HEK293 (cell line): ENCODE results near the gene PALM.

Experiments used
- CTCF ChIA-PET: fragments of 350-600 bp; formaldehyde crosslinking; extraction: SDS; loops from one replicate; lab custom pipeline; 2021; ENCODE audit warnings: antibody characterized with exemption; lab: Yijun Ruan, JAX
- POLR2A ChIA-PET: fragments of 300-600 bp; formaldehyde crosslinking; extraction: SDS; loops from one replicate; lab custom pipeline; 2020; ENCODE audit warnings: antibody characterized with exemption, inconsistent platforms; lab: Yijun Ruan, JAX
- H3K27ac ChIP-seq: fragments of 200-500 bp; sonication (Bioruptor generic); 2 replicates; pipeline ENCODE4 v1.5.1; 2014; ENCODE audit warnings: low read depth, low read length, control low read depth, inconsistent platforms; ENCODE audit errors: extremely low read depth
- H3K36me3 ChIP-seq, 2 experiments: fragments of 200-500 bp in 1 of 2; sonication (Bioruptor generic) in 1 of 2; 1 replicate in 1 of 2; 2 replicates in 1 of 2; pipeline ENCODE4 v1.5.1; 2014 to 2017; ENCODE audit warnings: inconsistent platforms in 2 of 2, low read length in 2 of 2; ENCODE audit not compliant: control insufficient read depth in 2 of 2, insufficient read depth in 1 of 2
- H3K4me1 ChIP-seq: fragments of 200-500 bp; sonication (Bioruptor generic); 2 replicates; pipeline ENCODE4 v1.5.1; 2014; ENCODE audit warnings: mild to moderate bottlenecking, low read length, inconsistent platforms; ENCODE audit not compliant: control insufficient read depth, insufficient read depth
- H3K4me3 ChIP-seq: 2 replicates; pipeline ENCODE4 v1.5.1; 2011; ENCODE audit warnings: low read depth, mild to moderate bottlenecking, control low read depth, low read length, moderate library complexity
- H3K9me3 ChIP-seq: fragments of 200-500 bp; sonication (Bioruptor generic); 2 replicates; pipeline ENCODE4 v1.5.1; 2014; ENCODE audit warnings: low read depth, low read length, inconsistent platforms; ENCODE audit not compliant: control insufficient read depth, insufficient read depth
- KLF10 ChIP-seq: fragments of 450-650 bp; IDR thresholded peaks from 2 replicates; pipeline ENCODE4 v1.5.1; 2018; ENCODE audit warnings: missing biosample characterization, mild to moderate bottlenecking, missing genetic modification characterization
- MEIS1 ChIP-seq: sonication (generic); formaldehyde crosslinking; IDR thresholded peaks from 2 replicates; pipeline ENCODE4 v1.8.1; 2022; ENCODE audit warnings: missing genetic modification reagents, mild to moderate bottlenecking, borderline replicate concordance
- SP2 ChIP-seq: fragments of 450-650 bp; formaldehyde crosslinking; IDR thresholded peaks from 2 replicates; pipeline ENCODE4 v1.5.1; 2016; ENCODE audit warnings: missing biosample characterization, missing genetic modification characterization
- ZBTB1 ChIP-seq: fragments of 450-650 bp; formaldehyde crosslinking; IDR thresholded peaks from 2 replicates; pipeline ENCODE4 v1.5.1; 2016; ENCODE audit warnings: missing biosample characterization, missing genetic modification characterization
- ZBTB8A ChIP-seq: fragments of 450-650 bp; formaldehyde crosslinking; IDR thresholded peaks from 2 replicates; pipeline ENCODE4 v1.5.1; 2016; ENCODE audit warnings: missing biosample characterization, missing genetic modification characterization
- ZEB2 ChIP-seq: fragments of 450-650 bp; formaldehyde crosslinking; IDR thresholded peaks from 2 replicates; pipeline ENCODE4 v1.5.1; 2016; ENCODE audit warnings: missing biosample characterization, missing genetic modification characterization
- ZNF112 ChIP-seq: fragments of 450-650 bp; formaldehyde crosslinking; IDR thresholded peaks from 2 replicates; pipeline ENCODE4 v1.5.0; 2017; ENCODE audit warnings: missing biosample characterization, missing genetic modification characterization
- ZNF184 ChIP-seq: fragments of 450-650 bp; IDR thresholded peaks from 2 replicates; pipeline ENCODE4 v1.5.1; 2018; ENCODE audit warnings: missing biosample characterization, mild to moderate bottlenecking, missing genetic modification characterization
- ZNF214 ChIP-seq: fragments of 450-650 bp; formaldehyde crosslinking; IDR thresholded peaks from 2 replicates; pipeline ENCODE4 v1.5.1; 2017; ENCODE audit warnings: missing biosample characterization, mild to moderate bottlenecking, missing genetic modification characterization, borderline replicate concordance
- ZNF335 ChIP-seq: fragments of 450-650 bp; formaldehyde crosslinking; conservative IDR thresholded peaks from 2 replicates; pipeline ENCODE4 v1.5.1; 2016; ENCODE audit warnings: missing biosample characterization, missing genetic modification characterization
- ZNF560 ChIP-seq: fragments of 450-650 bp; formaldehyde crosslinking; IDR thresholded peaks from 2 replicates; pipeline ENCODE4 v1.5.1; 2017; ENCODE audit warnings: missing biosample characterization, missing genetic modification characterization, borderline replicate concordance
- ZNF629 ChIP-seq: fragments of 450-650 bp; formaldehyde crosslinking; IDR thresholded peaks from 2 replicates; pipeline ENCODE4 v1.5.1; 2017; ENCODE audit warnings: missing biosample characterization, missing genetic modification characterization
- ZNF747 ChIP-seq: fragments of 450-650 bp; formaldehyde crosslinking; IDR thresholded peaks from 2 replicates; pipeline ENCODE4 v1.5.1; 2016; ENCODE audit warnings: missing biosample characterization, missing genetic modification characterization
- ZNF768 ChIP-seq: fragments of 450-650 bp; formaldehyde crosslinking; IDR thresholded peaks from 2 replicates; pipeline ENCODE4 v1.5.1; 2018; ENCODE audit warnings: missing biosample characterization, mild to moderate bottlenecking, missing genetic modification characterization
- ZNF776 ChIP-seq: fragments of 450-650 bp; formaldehyde crosslinking; IDR thresholded peaks from 2 replicates; pipeline ENCODE4 v1.5.0; 2017; ENCODE audit warnings: missing biosample characterization, missing genetic modification characterization, borderline replicate concordance
- ZNF830 ChIP-seq: fragments of 450-650 bp; IDR thresholded peaks from 2 replicates; pipeline ENCODE4 v1.5.0; 2018; ENCODE audit warnings: missing biosample characterization, missing genetic modification characterization, low read depth, mild to moderate bottlenecking, moderate library complexity
- ZXDB ChIP-seq: fragments of 450-650 bp; formaldehyde crosslinking; IDR thresholded peaks from 2 replicates; pipeline ENCODE4 v1.5.1; 2016; ENCODE audit warnings: missing biosample characterization, missing genetic modification characterization
- TF ChIP-seq, protein P1 (sequence below): fragments of 450-650 bp; formaldehyde crosslinking; optimal IDR thresholded peaks from 2 replicates; pipeline ENCODE3; 2016; ENCODE audit warnings: missing biosample characterization, mild to moderate bottlenecking, missing genetic modification characterization
- TF ChIP-seq, protein P2 (sequence below): fragments of 450-650 bp; formaldehyde crosslinking; IDR thresholded peaks from 2 replicates; pipeline ENCODE4 v1.5.1; 2016; ENCODE audit warnings: missing biosample characterization, missing genetic modification characterization
- TF ChIP-seq, protein P3 (sequence below): fragments of 450-650 bp; formaldehyde crosslinking; IDR thresholded peaks from 2 replicates; pipeline ENCODE4 v1.5.1; 2016; ENCODE audit warnings: missing biosample characterization, missing genetic modification characterization
- TF ChIP-seq, protein P4 (sequence below): fragments of 450-650 bp; formaldehyde crosslinking; IDR thresholded peaks from 2 replicates; pipeline ENCODE4 v1.5.1; 2016; ENCODE audit warnings: missing biosample characterization, missing genetic modification characterization
- TF ChIP-seq, protein P5 (sequence below): fragments of 450-650 bp; formaldehyde crosslinking; IDR thresholded peaks from 2 replicates; pipeline ENCODE4 v1.5.1; 2017; ENCODE audit warnings: missing biosample characterization, missing genetic modification characterization
- TF ChIP-seq, protein P6 (sequence below): fragments of 450-650 bp; formaldehyde crosslinking; IDR thresholded peaks from 2 replicates; pipeline ENCODE4 v1.5.1; 2016; ENCODE audit warnings: missing biosample characterization, missing genetic modification characterization
- TF ChIP-seq, protein P7 (sequence below): fragments of 450-650 bp; formaldehyde crosslinking; IDR thresholded peaks from 2 replicates; pipeline ENCODE4 v1.5.1; 2016; ENCODE audit warnings: missing biosample characterization, missing genetic modification characterization, borderline replicate concordance

PALM gene

DNA sequence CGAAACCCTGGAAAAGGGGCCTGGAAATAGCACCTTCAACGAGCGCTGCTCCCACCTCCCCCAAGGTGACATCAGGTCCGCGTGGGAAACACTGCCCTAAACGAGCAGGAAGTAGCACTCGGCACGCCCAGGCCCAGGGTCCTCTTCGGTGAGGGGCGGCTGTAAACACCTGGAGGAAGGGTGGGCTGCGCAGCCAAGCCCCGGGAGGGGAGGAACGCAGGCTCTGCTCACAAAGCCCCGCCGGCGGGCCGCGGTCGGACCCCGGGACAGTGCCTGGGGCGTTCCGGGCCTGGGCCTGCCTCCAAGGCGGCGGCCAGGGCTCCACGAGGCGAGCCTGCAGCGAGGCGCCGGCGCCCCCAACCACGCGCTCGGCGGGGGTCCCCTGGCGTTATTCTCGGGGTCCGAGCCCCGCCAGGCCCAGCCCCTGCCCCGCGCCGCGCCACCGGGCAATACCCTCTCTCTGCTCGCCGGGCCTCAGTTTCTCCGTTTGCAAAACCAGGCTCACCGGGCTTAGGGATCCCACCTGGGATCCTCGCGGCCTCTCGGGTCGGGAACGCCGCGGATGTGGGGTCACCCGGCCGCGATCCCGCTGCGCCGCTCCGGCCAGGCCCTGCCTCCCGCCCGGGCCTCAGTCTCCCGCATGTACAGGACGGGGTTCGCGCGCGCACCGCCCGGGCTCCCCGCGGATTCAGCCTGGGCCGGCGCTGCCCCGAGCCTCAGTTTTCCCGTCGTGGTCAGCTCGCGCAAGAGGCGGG is 46.4 kb upstream of the PALM start (continued):
- TF ChIP-seq ZNF768 (tag by site-specific recombination) (no peak), MEIS1 (CRISPR knock-in tag) (no peak), ZNF560 (tag by site-specific recombination) (no peak), ZNF776 (tag by site-specific recombination) (no peak), ZBTB1 (tag by site-specific recombination) (no peak), ZNF214 (no peak), ZNF747 (tag by site-specific recombination) (no peak), ZNF184 (tag by site-specific recombination) (no peak)
- TF ChIP-seq, protein P1, sequence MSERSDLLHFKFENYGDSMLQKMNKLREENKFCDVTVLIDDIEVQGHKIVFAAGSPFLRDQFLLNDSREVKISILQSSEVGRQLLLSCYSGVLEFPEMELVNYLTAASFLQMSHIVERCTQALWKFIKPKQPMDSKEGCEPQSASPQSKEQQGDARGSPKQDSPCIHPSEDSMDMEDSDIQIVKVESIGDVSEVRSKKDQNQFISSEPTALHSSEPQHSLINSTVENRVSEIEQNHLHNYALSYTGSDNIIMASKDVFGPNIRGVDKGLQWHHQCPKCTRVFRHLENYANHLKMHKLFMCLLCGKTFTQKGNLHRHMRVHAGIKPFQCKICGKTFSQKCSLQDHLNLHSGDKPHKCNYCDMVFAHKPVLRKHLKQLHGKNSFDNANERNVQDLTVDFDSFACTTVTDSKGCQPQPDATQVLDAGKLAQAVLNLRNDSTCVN (tag by site-specific recombination): peak; percentile 65
- TF ChIP-seq, protein P2, sequence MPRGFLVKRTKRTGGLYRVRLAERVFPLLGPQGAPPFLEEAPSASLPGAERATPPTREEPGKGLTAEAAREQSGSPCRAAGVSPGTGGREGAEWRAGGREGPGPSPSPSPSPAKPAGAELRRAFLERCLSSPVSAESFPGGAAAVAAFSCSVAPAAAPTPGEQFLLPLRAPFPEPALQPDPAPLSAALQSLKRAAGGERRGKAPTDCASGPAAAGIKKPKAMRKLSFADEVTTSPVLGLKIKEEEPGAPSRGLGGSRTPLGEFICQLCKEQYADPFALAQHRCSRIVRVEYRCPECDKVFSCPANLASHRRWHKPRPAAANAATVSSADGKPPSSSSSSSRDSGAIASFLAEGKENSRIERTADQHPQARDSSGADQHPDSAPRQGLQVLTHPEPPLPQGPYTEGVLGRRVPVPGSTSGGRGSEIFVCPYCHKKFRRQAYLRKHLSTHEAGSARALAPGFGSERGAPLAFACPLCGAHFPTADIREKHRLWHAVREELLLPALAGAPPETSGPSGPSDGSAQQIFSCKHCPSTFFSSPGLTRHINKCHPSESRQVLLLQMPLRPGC (tag by site-specific recombination): no peak
- TF ChIP-seq, protein P3, sequence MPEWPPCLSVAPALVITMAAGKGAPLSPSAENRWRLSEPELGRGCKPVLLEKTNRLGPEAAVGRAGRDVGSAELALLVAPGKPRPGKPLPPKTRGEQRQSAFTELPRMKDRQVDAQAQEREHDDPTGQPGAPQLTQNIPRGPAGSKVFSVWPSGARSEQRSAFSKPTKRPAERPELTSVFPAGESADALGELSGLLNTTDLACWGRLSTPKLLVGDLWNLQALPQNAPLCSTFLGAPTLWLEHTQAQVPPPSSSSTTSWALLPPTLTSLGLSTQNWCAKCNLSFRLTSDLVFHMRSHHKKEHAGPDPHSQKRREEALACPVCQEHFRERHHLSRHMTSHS: no peak
- TF ChIP-seq, protein P4, sequence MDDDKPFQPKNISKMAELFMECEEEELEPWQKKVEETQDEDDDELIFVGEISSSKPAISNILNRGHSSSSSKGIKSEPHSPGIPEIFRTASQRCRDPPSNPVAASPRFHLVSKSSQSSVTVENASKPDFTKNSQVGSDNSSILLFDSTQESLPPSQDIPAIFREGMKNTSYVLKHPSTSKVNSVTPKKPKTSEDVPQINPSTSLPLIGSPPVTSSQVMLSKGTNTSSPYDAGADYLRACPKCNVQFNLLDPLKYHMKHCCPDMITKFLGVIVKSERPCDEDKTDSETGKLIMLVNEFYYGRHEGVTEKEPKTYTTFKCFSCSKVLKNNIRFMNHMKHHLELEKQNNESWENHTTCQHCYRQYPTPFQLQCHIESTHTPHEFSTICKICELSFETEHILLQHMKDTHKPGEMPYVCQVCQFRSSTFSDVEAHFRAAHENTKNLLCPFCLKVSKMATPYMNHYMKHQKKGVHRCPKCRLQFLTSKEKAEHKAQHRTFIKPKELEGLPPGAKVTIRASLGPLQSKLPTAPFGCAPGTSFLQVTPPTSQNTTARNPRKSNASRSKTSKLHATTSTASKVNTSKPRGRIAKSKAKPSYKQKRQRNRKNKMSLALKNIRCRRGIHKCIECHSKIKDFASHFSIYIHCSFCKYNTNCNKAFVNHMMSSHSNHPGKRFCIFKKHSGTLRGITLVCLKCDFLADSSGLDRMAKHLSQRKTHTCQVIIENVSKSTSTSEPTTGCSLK (tag by site-specific recombination): no peak
- TF ChIP-seq, protein P5, sequence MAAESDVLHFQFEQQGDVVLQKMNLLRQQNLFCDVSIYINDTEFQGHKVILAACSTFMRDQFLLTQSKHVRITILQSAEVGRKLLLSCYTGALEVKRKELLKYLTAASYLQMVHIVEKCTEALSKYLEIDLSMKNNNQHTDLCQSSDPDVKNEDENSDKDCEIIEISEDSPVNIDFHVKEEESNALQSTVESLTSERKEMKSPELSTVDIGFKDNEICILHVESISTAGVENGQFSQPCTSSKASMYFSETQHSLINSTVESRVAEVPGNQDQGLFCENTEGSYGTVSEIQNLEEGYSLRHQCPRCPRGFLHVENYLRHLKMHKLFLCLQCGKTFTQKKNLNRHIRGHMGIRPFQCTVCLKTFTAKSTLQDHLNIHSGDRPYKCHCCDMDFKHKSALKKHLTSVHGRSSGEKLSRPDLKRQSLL (tag by site-specific recombination): no peak

DNA sequence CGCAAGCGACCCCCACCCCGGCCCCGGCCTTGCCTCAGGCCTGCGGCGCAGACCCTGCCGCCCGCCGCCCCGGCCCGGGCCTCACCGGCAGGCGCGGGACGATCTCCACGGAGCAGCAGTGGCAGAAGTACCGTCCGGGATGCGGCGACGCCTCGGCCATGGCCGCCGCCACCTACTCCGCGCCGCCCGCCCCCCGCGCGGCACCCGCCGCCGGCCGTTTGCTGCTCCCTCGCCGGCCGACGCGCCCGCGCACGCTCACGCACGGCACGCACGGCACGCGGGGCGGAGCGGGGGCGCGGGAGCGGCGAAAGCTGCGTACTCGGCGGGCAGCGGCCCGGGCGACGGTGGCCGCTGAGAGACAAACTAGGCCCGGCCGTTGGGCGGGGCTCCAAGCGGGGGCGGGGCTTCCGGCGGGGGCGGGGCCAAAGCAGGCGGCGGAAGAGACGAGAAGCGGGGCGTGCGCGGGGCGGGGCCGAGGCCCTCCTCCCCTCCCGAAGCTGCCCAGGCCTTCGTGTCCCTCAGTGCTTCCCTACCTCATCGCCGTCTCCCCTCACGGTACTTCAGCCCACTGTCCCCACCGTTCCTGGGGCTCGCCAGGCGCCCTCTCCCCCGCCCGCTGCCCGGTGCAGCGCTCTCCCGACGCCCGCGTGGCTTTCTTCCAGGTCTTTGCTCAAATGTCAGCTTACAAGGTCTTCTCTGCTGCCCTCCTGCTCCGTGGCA is 45.6 kb upstream of the PALM start, which contains the start of gene RNF126:
Gene RNF126 (minus strand): TSS at position 253 of the 720 bp plus-strand sequence. CDS start 93 bp downstream, at position 160.
- POLR2A ChIA-PET: interaction anchor here (0.5 to 1.5 kb wide), 12 partner anchors 8 to 1805 kb away, joined by 3 to 8 read pairs (median 4); partner anchors contain the start of gene WDR18
- CTCF ChIA-PET: interaction anchor here (0.7 to 1.5 kb wide), 6 partner anchors 71 to 109 kb away, joined by 3 to 9 read pairs (median 3); no protein-coding TSS in a partner anchor
- TF ChIP-seq ZBTB8A: peak; percentile 65
- TF ChIP-seq, protein P6, sequence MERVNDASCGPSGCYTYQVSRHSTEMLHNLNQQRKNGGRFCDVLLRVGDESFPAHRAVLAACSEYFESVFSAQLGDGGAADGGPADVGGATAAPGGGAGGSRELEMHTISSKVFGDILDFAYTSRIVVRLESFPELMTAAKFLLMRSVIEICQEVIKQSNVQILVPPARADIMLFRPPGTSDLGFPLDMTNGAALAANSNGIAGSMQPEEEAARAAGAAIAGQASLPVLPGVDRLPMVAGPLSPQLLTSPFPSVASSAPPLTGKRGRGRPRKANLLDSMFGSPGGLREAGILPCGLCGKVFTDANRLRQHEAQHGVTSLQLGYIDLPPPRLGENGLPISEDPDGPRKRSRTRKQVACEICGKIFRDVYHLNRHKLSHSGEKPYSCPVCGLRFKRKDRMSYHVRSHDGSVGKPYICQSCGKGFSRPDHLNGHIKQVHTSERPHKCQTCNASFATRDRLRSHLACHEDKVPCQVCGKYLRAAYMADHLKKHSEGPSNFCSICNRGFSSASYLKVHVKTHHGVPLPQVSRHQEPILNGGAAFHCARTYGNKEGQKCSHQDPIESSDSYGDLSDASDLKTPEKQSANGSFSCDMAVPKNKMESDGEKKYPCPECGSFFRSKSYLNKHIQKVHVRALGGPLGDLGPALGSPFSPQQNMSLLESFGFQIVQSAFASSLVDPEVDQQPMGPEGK (tag by site-specific recombination): peak; percentile 69
- TF ChIP-seq SP2 (tag by site-specific recombination): peak; percentile 71
- TF ChIP-seq ZNF629 (tag by site-specific recombination): 0 out of 2 replicates have a peak, but pooled peaks have one; percentile 27
- TF ChIP-seq ZEB2 (tag by site-specific recombination): peak; percentile 28; the same call in 1 of the 2 replicates
- TF ChIP-seq KLF10 (tag by site-specific recombination): peak; percentile 41; the same call in 1 of the 2 replicates
- TF ChIP-seq ZNF112 (tag by site-specific recombination): no peak
- 0 out of 2 replicates have a peak, but pooled peaks have one; percentile 27 for TF ChIP-seq ZXDB
- peak; percentile 41 for TF ChIP-seq ZNF335
- TF ChIP-seq ZNF830: no peak
- TF ChIP-seq, protein P7, sequence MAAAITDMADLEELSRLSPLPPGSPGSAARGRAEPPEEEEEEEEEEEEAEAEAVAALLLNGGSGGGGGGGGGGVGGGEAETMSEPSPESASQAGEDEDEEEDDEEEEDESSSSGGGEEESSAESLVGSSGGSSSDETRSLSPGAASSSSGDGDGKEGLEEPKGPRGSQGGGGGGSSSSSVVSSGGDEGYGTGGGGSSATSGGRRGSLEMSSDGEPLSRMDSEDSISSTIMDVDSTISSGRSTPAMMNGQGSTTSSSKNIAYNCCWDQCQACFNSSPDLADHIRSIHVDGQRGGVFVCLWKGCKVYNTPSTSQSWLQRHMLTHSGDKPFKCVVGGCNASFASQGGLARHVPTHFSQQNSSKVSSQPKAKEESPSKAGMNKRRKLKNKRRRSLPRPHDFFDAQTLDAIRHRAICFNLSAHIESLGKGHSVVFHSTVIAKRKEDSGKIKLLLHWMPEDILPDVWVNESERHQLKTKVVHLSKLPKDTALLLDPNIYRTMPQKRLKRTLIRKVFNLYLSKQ (tag by site-specific recombination): no peak

More for the DNA sequence above, 45.6 kb upstream of the PALM start, which contains the start of gene RNF126:
- H3K4me3 ChIP-seq: peak within 1 kb of the TSS; percentile 86
- H3K27ac ChIP-seq: peak within 1 kb of the TSS; percentile 94
- no peaks in the 10 kb centered on the region for H3K9me3 ChIP-seq
- peaks cover 0 to 27% of the 10 kb centered on the region in 2 experiments; a peak in 1 of 3 replicates for H3K36me3 ChIP-seq
- H3K4me1 ChIP-seq: peaks cover 9% of the 10 kb centered on the region
